GM12872 (cell line): Measurements from ENCODE around the gene BRME1.

ENCODE experiments used
- TF ChIP-seq, protein P1 (sequence below): IDR thresholded peaks from 3 replicates; pipeline ENCODE4 v1.5.1; 2011; ENCODE audit warnings: low read depth, mild to moderate bottlenecking, low read length, moderate library complexity; ENCODE audit not compliant: insufficient read depth

Gene BRME1

GRCh38 chr19:13880059-13881043 lies 25.6 kb downstream of the BRME1 start:
- TF ChIP-seq, protein P1, sequence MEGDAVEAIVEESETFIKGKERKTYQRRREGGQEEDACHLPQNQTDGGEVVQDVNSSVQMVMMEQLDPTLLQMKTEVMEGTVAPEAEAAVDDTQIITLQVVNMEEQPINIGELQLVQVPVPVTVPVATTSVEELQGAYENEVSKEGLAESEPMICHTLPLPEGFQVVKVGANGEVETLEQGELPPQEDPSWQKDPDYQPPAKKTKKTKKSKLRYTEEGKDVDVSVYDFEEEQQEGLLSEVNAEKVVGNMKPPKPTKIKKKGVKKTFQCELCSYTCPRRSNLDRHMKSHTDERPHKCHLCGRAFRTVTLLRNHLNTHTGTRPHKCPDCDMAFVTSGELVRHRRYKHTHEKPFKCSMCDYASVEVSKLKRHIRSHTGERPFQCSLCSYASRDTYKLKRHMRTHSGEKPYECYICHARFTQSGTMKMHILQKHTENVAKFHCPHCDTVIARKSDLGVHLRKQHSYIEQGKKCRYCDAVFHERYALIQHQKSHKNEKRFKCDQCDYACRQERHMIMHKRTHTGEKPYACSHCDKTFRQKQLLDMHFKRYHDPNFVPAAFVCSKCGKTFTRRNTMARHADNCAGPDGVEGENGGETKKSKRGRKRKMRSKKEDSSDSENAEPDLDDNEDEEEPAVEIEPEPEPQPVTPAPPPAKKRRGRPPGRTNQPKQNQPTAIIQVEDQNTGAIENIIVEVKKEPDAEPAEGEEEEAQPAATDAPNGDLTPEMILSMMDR = peak; percentile 99; the same call in 2 of the 3 replicates

- TF ChIP-seq, protein P1 = no peak
These were observed 28.6 kb downstream of the BRME1 start for GRCh38 chr19:13877303-13877702.

DNA sequence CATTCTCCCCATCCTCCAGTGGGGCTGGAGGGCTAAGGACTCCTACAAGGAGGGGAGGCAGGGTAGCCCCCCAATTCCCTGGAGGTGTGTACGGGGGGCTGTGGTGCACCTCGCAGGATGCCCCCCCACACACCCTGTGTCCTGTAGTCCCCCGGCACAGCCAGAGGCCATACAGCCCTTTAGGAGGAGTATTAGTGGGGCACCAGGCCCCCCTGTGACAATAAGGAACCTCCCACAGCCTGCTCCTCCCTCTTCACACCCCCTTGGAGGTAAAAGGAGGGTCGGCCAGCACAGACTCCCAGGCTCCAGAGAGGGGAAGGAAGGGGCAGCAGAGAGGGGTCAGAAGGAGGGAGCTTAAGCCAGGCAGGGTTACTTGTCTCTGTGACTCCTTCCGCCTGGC lies 29.1 kb downstream of the BRME1 start, which contains the start of gene NANOS3:
Gene NANOS3, plus strand, starts transcription at position 301 of the 400 bp plus-strand sequence. CDS start 115 bp downstream, outside the sequence.
- TF ChIP-seq, protein P1 = no peak

DNA sequence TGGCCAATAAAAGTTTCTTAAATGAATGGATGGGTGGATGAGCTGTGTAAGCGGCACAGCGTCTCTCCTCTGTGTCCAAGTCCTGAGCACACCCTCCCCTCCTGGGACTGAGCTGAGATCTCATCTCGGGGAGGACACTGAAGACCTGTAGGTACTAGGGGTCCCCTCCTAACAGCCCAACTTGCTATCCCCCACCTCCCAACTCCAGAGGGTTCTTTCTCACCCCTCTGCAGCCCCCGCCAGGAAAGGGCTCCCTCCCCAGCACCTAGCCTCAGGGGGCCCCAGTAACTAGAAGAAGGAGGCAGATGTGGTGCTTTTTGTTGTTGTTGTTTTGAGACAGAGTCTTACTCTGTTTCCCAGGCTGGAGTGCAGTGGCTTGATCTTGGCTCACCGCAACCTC lies 30.1 kb downstream of the BRME1 start:
- TF ChIP-seq, protein P1 = no peak

DNA sequence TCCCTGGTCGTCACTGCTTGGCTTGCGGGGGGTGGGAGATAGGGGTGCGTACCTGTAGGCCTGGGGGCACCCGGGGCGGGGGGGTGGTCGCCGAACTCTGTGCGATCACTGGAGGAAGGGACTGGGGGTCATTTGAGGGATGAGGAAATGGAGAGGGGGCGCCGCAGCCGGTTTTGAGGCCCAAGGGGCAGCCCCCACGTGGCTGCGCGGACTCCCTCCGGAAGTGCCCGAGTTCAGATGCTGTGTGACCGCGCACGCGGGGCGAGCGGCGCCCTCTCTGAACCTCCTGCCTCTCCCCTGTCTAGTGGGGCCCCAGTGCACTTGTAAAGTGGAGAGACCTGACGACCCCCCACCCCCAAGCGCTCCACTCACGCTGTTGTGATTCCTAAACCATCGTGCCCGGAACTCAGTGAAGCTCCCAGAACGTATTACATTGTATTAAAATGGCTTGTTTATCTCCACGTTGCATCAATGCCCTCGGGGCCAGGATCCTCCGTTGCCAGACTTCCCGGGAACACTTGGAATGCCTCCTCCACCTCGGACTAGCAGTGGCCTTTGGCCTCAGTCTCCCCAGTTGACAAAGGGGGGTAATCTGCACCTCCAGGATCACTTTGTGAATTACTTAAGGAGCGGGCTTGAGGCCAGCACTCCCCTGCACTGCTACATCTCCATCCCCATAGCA lies 31.9 kb downstream of the BRME1 start:
- TF ChIP-seq, protein P1 = no peak

GRCh38 chr19:13872695-13873389 lies 33.1 kb downstream of the BRME1 start:
- TF ChIP-seq, protein P1 = no peak

DNA sequence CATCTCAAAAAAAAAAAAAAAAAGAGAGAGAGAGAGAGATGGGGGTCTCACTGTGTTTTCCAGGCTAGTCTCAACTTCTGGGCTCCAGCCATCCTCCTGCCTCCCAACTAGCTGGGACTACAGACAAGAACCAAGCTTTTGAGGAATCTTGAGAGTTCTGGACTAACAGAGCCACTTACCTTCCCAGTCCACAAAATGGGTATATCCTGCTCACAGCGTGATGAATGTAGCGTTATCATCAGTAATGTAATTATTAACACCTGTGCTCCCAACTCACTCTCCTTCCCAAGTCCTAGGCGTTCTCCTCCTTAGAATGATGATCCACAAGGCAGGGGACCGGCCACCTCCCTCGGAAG lies 33.6 kb downstream of the BRME1 start:
- TF ChIP-seq, protein P1 = no peak
